ENCODE data around the gene PLA2G7.

DNA sequence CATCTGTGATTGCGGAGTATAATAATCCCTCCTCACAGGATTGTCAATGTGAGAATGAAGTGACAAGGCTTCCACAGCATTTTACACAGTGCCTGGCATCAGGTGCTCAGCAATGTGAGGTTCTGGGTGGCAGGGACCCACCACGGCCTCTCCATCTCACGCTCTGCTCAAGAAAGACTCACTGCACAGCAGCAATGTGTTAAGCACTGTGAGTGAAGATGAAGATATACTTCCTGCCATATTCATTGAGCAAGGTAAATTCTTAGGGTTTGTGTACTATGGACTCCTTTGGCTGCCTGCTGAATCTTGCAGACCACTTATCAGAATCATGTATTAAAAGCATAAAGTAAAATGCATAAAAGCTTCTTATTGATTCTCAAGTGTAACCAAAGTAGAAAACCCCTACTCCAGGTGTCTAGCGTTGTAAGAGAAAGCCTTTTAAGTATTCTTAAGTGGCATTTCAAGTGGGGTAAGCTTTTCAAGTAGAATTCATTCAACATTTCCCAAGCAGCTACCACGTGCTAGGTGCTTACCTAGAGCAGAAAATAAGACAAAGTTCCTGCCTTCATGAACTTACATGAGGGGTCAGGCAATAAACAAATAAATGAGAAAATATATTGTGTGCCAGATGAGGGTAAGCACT, 41.0 kb upstream of the PLA2G7 start:
- TF ChIP-seq, protein P1, sequence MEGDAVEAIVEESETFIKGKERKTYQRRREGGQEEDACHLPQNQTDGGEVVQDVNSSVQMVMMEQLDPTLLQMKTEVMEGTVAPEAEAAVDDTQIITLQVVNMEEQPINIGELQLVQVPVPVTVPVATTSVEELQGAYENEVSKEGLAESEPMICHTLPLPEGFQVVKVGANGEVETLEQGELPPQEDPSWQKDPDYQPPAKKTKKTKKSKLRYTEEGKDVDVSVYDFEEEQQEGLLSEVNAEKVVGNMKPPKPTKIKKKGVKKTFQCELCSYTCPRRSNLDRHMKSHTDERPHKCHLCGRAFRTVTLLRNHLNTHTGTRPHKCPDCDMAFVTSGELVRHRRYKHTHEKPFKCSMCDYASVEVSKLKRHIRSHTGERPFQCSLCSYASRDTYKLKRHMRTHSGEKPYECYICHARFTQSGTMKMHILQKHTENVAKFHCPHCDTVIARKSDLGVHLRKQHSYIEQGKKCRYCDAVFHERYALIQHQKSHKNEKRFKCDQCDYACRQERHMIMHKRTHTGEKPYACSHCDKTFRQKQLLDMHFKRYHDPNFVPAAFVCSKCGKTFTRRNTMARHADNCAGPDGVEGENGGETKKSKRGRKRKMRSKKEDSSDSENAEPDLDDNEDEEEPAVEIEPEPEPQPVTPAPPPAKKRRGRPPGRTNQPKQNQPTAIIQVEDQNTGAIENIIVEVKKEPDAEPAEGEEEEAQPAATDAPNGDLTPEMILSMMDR (IDR thresholded peaks at IDR 0.05), result no peak
- no peak for TF ChIP-seq EZH2 (IDR thresholded peaks at IDR 0.05; ENCODE audit: borderline replicate concordance, insufficient read depth, low read depth, low read length, poor library complexity, severe bottlenecking)

Measured in B cell (primary cell).